CD4-positive, alpha-beta T cell treated with Interleukin-6 for 4 hours (primary cell): ENCODE results near the gene EDN3.

ENCODE experiments used
- DNase-seq: peaks from one replicate; pipeline ENCODE4 v3.0.0-alpha.2; 2020; ENCODE audit warnings: mixed read lengths

The EDN3 gene

GRCh38 chr20:59300333-59301081, at the start of gene EDN3:
Gene EDN3, plus strand, starts transcription at chr20:59300611. Its CDS starts 202 bp downstream, at chr20:59300813.
- DNase-seq: no peak

GRCh38 chr20:59253325-59253724, 47.1 kb upstream of the EDN3 start:
- DNase-seq: peak; percentile 27

DNA sequence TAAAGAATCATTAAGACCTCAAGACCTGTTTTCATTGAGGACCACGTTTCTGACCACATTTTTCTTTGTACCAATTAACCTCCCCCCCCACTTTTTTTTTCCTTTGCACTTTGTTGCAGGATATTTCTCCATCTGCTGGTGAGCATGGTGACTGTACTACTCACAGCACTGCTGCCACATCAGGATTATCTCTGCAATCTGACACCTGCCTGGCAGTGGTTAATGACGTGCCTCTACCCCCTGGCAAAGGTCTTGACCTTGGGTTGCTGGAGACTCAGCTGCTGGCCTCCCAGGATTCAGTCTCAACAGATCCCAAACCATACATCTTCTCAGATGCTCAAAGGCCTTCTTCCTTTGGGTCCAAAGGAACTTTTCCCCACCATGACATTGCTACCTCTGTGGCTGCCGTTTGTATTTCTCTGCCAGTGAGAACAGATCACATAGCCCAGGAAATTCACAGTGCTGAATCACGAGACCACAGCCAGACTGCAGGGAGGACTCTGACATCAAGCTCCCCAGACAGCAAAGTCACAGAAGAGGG, 46.6 kb upstream of the EDN3 start:
- peak; percentile 43 for DNase-seq

GRCh38 chr20:59255256-59255655, 45.2 kb upstream of the EDN3 start:
- no peak for DNase-seq

- peak; percentile 16 for DNase-seq
These were observed 42.2 kb upstream of the EDN3 start for GRCh38 chr20:59258221-59258621.

- DNase-seq: no peak
These were observed 40.5 kb upstream of the EDN3 start for GRCh38 chr20:59259946-59260345.

DNA sequence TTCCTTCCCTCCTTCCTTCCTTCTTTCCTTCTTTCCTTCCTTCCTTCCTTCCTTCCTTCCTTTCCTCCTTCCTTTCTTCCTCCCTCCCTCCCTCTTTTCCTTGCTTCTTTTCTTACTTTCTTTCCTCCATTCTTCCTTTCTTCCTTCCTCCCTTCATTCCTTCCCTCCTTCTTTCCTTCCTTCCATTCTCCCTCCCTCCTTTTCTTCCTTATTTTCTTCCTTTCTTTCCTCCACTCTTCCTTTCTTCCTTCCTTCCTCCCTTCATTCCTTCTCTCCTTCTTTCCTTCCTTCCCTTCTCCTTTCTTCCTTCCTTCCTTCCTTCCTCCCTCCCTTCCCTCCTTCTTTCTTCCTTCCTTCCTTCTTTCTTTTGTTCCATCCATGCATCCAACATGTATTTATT, 35.1 kb upstream of the EDN3 start:
- no peak for DNase-seq

DNA sequence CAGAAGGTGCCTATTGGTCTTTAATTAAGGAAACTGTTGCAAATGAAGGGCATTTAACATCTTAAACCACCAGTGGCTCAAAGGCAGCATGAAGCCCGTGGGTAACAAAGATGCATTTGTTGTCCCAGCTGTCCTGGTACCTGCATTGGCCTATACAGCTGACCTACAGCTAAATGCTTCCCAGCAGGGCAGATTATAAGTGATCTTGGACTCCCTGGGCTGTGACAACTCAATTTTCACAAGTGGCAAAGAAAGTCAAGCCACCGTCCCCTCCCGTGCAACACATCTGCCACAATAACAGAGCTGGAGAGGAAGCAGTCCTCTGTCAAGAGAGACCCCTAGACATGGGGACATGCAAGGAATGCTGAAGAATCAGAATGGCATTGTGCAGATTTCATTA, 31.5 kb upstream of the EDN3 start:
- no peak for DNase-seq

- DNase-seq: no peak
These were observed 30.9 kb upstream of the EDN3 start for GRCh38 chr20:59269411-59270025.

DNA sequence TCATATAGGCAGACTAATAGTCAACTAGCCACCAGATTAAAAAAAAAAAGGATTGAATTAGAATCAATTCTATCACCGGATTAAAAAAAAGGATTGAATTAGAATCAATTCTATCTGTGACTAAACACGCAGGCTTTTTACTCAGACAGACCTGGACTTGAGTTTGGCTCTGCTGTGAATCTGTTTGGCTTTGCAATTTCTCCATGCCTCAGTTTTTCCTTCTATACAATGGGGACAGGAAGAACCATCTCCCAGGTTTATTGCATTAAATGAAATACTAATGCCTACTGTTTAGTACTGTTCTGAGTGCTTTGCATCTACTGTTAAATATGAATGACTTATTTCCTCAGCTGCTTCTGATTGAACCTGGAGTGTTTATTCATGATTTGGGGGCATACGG, 30.0 kb upstream of the EDN3 start:
- DNase-seq: no peak

DNA sequence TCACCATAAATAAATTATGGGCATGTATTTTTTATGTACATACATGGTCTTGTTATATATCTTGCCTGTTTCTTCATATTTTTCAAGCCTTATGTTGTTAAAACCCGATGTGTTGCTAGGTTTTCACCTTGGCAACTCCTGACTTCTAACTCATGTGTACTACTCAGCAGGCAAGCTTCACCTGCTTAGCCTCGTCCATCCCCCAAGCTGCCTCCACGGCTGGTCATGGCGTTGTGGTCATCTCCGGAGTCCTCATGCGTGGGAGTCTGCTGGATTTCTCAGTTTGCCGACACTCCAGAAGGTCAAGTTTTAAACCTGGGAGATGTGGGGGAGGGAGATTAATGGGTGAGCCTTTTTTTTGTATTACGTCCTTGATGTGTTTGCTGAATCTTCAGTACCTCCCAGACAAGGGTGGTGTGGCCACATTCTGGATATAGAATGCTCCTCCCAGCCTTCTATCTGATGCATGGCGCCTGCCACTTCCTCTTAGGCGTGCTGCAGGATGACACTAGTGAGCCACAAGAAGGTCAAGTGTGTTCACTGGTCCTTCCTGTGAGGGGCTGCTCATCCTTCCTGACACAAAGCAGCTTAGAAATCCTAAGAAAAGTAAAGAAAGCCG, 26.6 kb upstream of the EDN3 start:
- DNase-seq: peak; percentile 3

DNA sequence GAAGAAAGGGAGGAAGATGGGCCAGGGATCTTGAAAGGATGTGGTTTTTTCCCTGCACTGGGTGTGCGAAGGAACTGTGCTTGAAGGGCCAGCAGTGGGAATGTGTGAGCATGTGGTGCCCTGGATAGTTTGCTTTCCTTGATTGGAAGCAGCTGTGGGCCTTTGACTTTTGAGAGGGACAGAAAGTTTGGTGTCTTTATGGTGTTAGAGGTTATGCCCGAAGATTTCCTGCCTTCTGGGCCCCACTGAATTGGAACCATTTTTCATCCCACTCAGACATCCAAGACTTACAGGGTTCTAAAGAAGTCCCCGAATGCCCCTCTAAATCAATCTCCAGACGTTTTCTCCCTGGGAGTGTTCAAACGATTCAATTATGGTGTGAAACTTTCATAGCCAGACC, 23.5 kb upstream of the EDN3 start:
- DNase-seq: no peak

DNA sequence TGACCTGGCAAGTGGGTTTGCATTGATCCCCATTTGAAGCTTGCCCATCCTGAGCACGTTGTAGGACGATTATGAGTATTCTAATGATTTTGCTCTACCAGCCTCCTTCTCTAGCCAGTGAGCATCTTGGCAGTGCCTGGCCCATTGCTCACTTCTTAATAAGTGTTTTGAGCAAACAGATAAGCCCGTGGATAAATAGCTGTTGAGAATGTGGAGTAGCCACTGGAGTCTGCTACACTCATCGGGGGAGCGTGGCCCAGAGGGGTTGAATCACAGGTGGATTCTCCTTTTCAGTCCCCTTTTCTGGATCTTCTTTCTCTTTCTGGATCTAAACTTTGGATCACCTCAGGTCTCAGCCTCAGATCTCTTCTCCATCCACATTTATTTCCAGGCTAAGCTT, 15.9 kb upstream of the EDN3 start:
- no peak for DNase-seq

DNA sequence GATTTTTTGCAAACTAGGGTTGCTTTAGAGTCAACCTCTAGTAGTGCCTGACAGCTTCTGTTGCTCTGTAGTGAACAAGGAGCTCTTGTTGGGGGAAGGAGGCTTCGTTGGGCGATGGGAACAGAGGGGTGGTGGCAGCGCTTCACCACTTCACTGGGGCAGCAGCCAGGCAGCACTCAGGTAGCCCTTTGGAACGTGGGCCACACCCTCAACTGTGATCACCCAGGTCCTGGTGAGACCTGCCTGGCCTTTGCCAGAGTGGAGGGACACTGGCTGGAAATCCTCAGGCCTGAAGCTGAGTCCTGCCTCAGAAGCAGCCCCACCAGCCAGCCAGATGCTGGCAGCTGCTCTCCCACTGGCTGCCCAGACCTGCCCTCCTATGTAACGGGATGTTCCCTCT, 10.4 kb upstream of the EDN3 start:
- DNase-seq: no peak

DNA sequence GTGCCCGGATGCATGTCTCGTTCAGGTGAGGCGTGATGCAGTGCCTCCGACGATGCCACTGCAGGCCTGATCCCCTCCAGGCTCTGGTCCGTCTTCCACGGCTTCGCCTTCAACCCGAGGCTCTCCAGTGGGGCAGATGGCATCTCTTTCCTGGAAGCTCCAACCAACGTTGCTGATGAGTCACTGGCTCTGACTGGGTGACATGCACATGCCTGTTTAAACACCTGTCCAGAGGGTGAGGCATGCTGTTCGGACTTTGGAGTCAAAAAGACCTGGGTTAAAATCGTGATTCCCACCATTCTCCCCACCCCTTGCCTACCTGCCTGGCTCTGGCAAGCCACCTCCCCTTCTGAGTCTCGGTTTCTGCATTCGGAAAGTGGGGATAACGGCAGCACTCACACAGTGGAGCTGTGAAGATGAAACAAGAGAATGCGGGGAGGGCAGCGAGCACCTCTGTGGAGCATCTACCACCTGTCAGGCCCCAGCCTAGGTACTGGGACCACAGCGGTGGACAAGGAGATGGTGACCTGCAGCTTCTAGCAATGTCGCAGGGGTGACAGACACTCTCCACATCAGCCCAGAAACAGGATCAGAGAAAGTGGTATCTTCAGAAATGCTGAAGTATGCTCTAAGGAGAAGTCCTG, 8.5 kb upstream of the EDN3 start:
- DNase-seq: no peak

DNA sequence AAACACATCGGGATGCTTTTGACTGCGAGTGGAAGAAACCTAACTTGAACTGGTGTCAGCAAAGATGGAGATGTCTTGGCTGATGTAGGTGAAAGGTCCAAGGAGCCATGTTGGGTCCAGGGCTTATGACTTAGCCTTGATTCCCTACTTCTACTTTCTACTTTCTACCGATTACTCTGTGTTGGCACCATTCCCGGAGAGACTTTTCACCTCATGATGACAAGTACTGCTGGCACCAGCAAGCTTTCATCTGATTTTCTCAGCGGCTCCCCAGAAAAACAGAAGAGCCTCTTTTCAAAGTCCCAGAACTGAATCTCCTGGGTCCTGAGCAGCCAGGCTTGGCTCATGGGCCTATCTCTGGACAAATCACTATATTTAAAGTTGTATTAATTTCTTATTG, 4.9 kb upstream of the EDN3 start:
- no peak for DNase-seq

DNA sequence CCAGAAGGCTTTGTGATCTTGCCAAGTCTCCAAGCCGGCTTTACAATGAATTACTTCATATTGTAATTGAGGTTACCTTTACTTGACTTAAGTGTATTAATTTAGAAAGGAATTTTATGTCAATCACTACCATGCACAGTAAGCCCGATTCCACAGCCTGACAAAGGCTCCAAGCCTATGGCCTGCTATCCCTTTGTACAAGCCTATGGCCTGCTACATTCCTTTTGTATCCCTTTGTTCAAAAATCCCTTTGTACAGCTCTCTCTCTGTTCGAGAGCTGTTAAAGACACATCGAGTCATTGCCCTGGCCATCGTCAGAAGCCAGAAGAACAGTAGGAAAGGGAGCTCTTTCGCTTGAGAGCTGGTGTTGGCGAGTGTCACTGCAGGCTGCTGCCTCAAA, 2.7 kb upstream of the EDN3 start:
- no peak for DNase-seq

DNA sequence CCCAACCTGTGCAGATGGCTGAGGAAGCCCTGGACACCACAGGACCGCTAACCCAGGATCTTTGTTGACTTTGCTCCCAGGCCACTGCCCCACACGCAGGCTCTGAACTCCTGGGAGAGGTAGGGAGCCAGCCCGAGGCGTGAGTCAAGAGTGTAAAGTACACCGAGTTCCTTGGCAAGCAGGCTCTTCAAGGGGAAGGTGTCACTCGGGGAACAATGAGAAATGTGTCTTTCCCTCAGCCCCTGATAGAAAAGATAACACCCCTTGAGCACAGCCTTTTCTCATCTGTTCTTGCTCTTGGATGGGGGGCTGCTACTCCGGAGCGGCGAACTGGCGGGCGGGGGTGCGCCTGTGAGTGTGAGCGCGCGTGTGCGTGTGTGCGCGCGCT, 472 bp upstream of the EDN3 start:
- DNase-seq: no peak

- DNase-seq: no peak
These were observed 1.1 kb downstream of the EDN3 start for GRCh38 chr20:59301343-59302007.

DNA sequence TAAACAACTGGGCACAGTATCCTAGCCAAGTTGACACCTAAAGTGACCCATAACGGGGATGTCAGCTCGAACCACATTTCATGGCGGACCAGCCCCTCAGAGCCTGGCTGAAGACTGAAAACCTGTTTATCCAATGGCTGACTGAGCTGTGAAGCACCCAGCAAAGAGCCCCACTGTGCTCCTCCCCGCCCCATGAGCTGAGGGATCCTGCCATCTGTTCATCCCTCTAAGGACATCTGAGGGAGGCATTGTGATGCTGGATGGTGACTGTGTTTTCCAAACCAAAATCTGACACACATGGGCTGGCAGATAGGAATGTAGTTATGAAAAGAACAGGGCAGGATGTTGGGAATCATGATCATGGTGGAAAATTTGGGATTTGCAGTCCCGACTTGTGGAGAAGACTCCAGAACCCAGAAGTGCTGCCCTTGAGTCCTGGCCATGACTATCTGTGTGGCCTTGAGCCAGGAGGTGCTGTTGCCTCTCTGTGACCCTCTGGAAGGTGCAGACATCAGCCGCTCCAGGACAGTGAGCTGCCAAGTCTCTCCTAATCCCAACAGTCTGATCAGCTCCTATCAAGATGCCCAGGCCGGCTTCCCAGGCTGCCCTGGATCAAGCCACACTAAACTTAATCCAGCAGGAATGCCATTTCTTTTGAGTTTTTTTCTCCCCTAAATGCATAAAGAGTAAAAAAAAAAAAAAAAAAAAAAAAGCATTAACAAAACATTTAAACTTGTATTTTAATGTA, 5.7 kb downstream of the EDN3 start:
- DNase-seq: no peak

DNA sequence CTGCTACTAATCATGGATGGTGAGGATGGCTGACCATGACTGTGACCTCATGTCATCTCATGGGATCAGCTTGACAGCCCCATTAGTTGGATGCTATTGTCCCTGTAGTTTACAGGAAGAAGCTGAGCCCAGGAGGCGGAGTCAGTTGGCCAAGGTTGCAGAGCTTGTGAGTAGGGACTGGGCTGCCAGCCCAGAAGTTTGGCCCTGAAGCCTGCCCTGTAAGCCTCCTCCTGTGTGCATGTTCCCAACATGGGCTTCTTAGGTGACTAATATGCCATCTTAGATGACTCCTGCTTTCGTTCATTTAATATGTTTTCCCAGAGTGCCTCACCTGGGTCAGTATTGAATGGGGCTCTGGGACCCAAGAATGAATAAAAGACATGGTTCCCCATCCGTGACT, 6.9 kb downstream of the EDN3 start:
- DNase-seq: no peak

GRCh38 chr20:59308493-59309201, 8.2 kb downstream of the EDN3 start:
- DNase-seq: no peak
